Neural progenitor cell (in vitro differentiated cells): ENCODE data around the gene RHBG. TPM values are rescaled to one million over a fixed set of nuclear protein-coding genes. Genes with fewer than 3 reads are reported as not detected.
A peak's percentile ranks its signal among the peaks of the same experiment; 100 is the strongest.

Source experiments
- DNase-seq: peaks from one replicate; pipeline ENCODE4 v3.0.0-alpha.2; 2016; ENCODE audit warnings: low spot score
- H2AFZ ChIP-seq: fragments of 200-600 bp; sonication (generic); replicated peaks from 2 replicates; pipeline ENCODE4 v1.6.1; 2016; ENCODE audit warnings: antibody characterized with exemption
- H3F3A ChIP-seq: fragments of 200-600 bp; sonication (generic); 2 replicates; pipeline ENCODE4 v1.6.1; 2016; ENCODE audit warnings: antibody characterized with exemption, low read depth
- H3K27ac ChIP-seq: fragments of 200-600 bp; sonication (generic); 2 replicates; pipeline ENCODE4 v1.5.1; 2016; ENCODE audit warnings: mild to moderate bottlenecking
- H3K27me3 ChIP-seq: fragments of 200-600 bp; sonication (generic); 2 replicates; pipeline ENCODE4 v1.6.1; 2016; ENCODE audit warnings: mild to moderate bottlenecking, moderate library complexity
- H3K36me3 ChIP-seq: fragments of 200-600 bp; sonication (generic); 2 replicates; pipeline ENCODE4 v1.5.1; 2016
- H3K4me1 ChIP-seq: fragments of 200-600 bp; sonication (generic); 2 replicates; pipeline ENCODE4 v1.6.1; 2016; ENCODE audit warnings: mixed run types
- H3K4me2 ChIP-seq: fragments of 200-600 bp; sonication (generic); 2 replicates; pipeline ENCODE4 v1.6.1; 2016
- H3K4me3 ChIP-seq: fragments of 200-600 bp; sonication (generic); 2 replicates; pipeline ENCODE4 v1.5.1; 2016
- H3K79me2 ChIP-seq: fragments of 200-600 bp; sonication (generic); 2 replicates; pipeline ENCODE4 v1.6.1; 2016; ENCODE audit warnings: low read depth
- H3K9ac ChIP-seq: fragments of 200-600 bp; sonication (generic); 2 replicates; pipeline ENCODE4 v1.6.1; 2016
- H3K9me3 ChIP-seq: fragments of 200-600 bp; sonication (generic); 2 replicates; pipeline ENCODE4 v1.5.1; 2016; ENCODE audit warnings: low read depth
- H4K20me1 ChIP-seq: fragments of 200-600 bp; sonication (generic); 2 replicates; pipeline ENCODE4 v1.6.1; 2016; ENCODE audit warnings: low read depth
- H3K27ac Mint-ChIP-seq: 3 replicates; pipeline ENCODE4 v1.8.0; 2021; ENCODE audit warnings: mixed read lengths
- H3K27me3 Mint-ChIP-seq: 2 replicates; pipeline ENCODE4 v1.8.0; 2022; ENCODE audit warnings: low read depth, mild to moderate bottlenecking, inconsistent platforms, moderate library complexity, mixed read lengths; ENCODE audit not compliant: insufficient read depth
- H3K36me3 Mint-ChIP-seq: 3 replicates; pipeline ENCODE4 v1.8.0; 2021; ENCODE audit warnings: mixed read lengths
- H3K4me1 Mint-ChIP-seq: 3 replicates; pipeline ENCODE4 v1.8.0; 2021; ENCODE audit warnings: mixed read lengths
- H3K4me3 Mint-ChIP-seq: 3 replicates; pipeline ENCODE4 v1.8.0; 2021; ENCODE audit warnings: mild to moderate bottlenecking, moderate library complexity, mixed read lengths
- H3K9me3 Mint-ChIP-seq: 3 replicates; pipeline ENCODE4 v1.8.0; 2020; ENCODE audit warnings: mixed read lengths
- CTCF ChIP-seq: fragments of 200-600 bp; sonication (generic); IDR thresholded peaks from 2 replicates; pipeline ENCODE4 v1.5.1; 2017; ENCODE audit warnings: antibody characterized with exemption, mild to moderate bottlenecking
- EZH2 ChIP-seq: fragments of 200-600 bp; sonication (generic); IDR thresholded peaks from 2 replicates; pipeline ENCODE4 v1.6.1; 2017; ENCODE audit warnings: antibody characterized with exemption, mild to moderate bottlenecking, moderate library complexity
- EZH2phosphoT487 ChIP-seq: fragments of 200-600 bp; sonication (generic); IDR thresholded peaks from 2 replicates; pipeline ENCODE4 v1.6.1; 2017; ENCODE audit warnings: antibody characterized with exemption
- total RNA-seq: library from RNA; depleted of rRNA; stranded (reverse); fragments of >200 nt; gene quantifications from 2 replicates; pipeline ENCODE4 v1.2.3, GENCODE V29; 2015; ENCODE audit warnings: low replicate concordance

The RHBG gene
- total RNA-seq, 1 donor from 2014 or later, result not detected

- Mint-ChIP-seq H3K4me1 (no peaks in the 10 kb centered on the region), H3K27ac (no peak overlapping the region), H3K36me3 (no peaks in the 10 kb centered on the region), H3K27me3 (peaks cover 52% of the 10 kb centered on the region), H3K9me3 (no peaks in the 10 kb centered on the region), H3K4me3 (no peak overlapping the region)
- Histone ChIP-seq H2AFZ (no peak overlapping the region), H3K4me2 (no peak overlapping the region), H3F3A (peaks cover 6% of the 10 kb centered on the region), H3K4me1 (no peaks in the 10 kb centered on the region), H3K27me3 (peaks cover 88% of the 10 kb centered on the region), H3K4me3 (no peak overlapping the region), H3K9me3 (no peaks in the 10 kb centered on the region), H3K79me2 (no peaks in the 10 kb centered on the region), H3K27ac (no peak overlapping the region), H3K9ac (no peak overlapping the region), H4K20me1 (no peaks in the 10 kb centered on the region), H3K36me3 (no peaks in the 10 kb centered on the region)
- TF ChIP-seq CTCF, result no peak
- TF ChIP-seq EZH2phosphoT487, result no peak
- no peak for TF ChIP-seq EZH2
- DNase-seq, result no peak
Measured at GRCh38 chr1:156407344-156407743, 38.3 kb downstream of the RHBG start.

- no peak overlapping the region for H3K9ac ChIP-seq
- H3K27ac Mint-ChIP-seq, result no peak overlapping the region
- no peak overlapping the region for H3K27ac ChIP-seq
- H3K36me3 Mint-ChIP-seq, result no peaks in the 10 kb centered on the region
- no peak overlapping the region for H3K4me2 ChIP-seq
- peaks cover 88% of the 10 kb centered on the region for H3K27me3 ChIP-seq
- no peak overlapping the region for H3K4me3 ChIP-seq
- no peak overlapping the region for H3K4me3 Mint-ChIP-seq
- H3K4me1 Mint-ChIP-seq, result no peaks in the 10 kb centered on the region
- H4K20me1 ChIP-seq, result no peaks in the 10 kb centered on the region
- no peak for DNase-seq
- no peaks in the 10 kb centered on the region for H3K79me2 ChIP-seq
- H2AFZ ChIP-seq, result no peak overlapping the region
- peaks cover 2% of the 10 kb centered on the region for H3F3A ChIP-seq
- no peak for TF ChIP-seq CTCF
- TF ChIP-seq EZH2phosphoT487, result no peak
- TF ChIP-seq EZH2, result no peak
- H3K9me3 ChIP-seq, result no peaks in the 10 kb centered on the region
- no peaks in the 10 kb centered on the region for H3K4me1 ChIP-seq
- H3K9me3 Mint-ChIP-seq, result no peaks in the 10 kb centered on the region
- peaks cover 48% of the 10 kb centered on the region for H3K27me3 Mint-ChIP-seq
- H3K36me3 ChIP-seq, result no peaks in the 10 kb centered on the region
Measured at GRCh38 chr1:156407760-156408159, 38.7 kb downstream of the RHBG start.

DNA sequence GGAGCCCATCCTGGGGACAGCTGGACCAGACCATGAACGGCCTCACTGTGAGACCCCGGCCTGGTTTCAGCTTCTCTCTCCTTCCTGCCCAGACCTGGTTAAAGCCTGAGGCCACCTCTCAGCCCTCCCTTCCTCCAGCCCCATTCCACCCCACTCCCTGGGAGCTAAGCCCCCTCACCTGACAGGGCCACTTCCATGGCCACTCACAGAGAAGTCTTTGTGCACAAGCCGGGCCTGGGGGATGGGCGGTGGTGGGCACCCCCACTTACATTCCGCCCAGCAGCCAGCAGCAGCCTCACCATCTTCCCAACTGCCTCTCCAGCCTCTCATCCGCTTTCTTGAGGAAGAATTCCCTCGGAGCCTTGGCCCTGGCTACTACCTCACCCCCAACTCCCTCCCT lies 40.4 kb downstream of the RHBG start:
- no peak for DNase-seq
- Mint-ChIP-seq H3K9me3 (no peaks in the 10 kb centered on the region), H3K27me3 (peaks cover 51% of the 10 kb centered on the region), H3K4me3 (no peak overlapping the region), H3K27ac (no peak overlapping the region), H3K36me3 (no peaks in the 10 kb centered on the region), H3K4me1 (no peaks in the 10 kb centered on the region)
- H3K9me3 ChIP-seq, result no peaks in the 10 kb centered on the region
- H3K9ac ChIP-seq, result no peak overlapping the region
- no peaks in the 10 kb centered on the region for H3K4me1 ChIP-seq
- no peak overlapping the region for H3K4me2 ChIP-seq
- TF ChIP-seq EZH2 (no peak), CTCF (no peak), EZH2phosphoT487 (no peak)
- no peak overlapping the region for H2AFZ ChIP-seq
- H4K20me1 ChIP-seq, result peaks cover 14% of the 10 kb centered on the region
- H3K27me3 ChIP-seq, result peaks cover 87% of the 10 kb centered on the region
- H3K36me3 ChIP-seq, result no peaks in the 10 kb centered on the region
- no peak overlapping the region for H3K27ac ChIP-seq
- H3K79me2 ChIP-seq, result no peaks in the 10 kb centered on the region
- no peaks in the 10 kb centered on the region for H3F3A ChIP-seq
- H3K4me3 ChIP-seq, result no peak overlapping the region

DNA sequence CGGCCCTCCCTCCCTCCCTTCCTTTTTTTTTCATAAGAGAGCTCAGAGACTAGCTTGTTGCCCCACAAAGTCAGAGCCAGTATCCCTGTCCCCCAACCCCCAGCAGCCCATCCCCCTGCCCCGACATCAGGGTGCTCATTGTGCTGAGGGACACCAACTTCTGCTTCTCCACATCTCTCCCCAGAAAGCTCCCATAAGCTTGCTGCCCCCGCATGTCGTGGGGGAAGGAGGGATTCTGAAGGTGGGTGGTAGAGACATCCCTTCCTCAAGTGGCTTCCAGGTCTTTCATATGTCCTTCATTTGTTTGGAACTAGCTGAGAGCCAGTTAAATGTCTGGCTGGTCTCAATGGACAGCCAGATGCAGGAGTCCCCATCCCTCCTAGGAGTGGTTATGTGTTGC lies 41.2 kb downstream of the RHBG start:
- Mint-ChIP-seq H3K9me3 (no peaks in the 10 kb centered on the region), H3K4me1 (no peaks in the 10 kb centered on the region), H3K27ac (no peak overlapping the region), H3K36me3 (no peaks in the 10 kb centered on the region), H3K27me3 (peaks cover 56% of the 10 kb centered on the region), H3K4me3 (peak overlapping the region; percentile 39)
- Histone ChIP-seq H3K36me3 (no peaks in the 10 kb centered on the region), H4K20me1 (peaks cover 20% of the 10 kb centered on the region), H3K9me3 (no peaks in the 10 kb centered on the region), H3K79me2 (no peaks in the 10 kb centered on the region), H3K27ac (no peak overlapping the region), H3K9ac (no peak overlapping the region), H3K27me3 (peaks cover 87% of the 10 kb centered on the region), H2AFZ (no peak overlapping the region), H3K4me2 (no peak overlapping the region), H3F3A (no peaks in the 10 kb centered on the region), H3K4me1 (no peaks in the 10 kb centered on the region), H3K4me3 (no peak overlapping the region)
- TF ChIP-seq CTCF (no peak), EZH2 (no peak), EZH2phosphoT487 (no peak)
- no peak for DNase-seq
